GM23338 (cell line): ENCODE results near the gene ZNF280D. TPM values are rescaled to one million over a fixed set of nuclear protein-coding genes. Genes with fewer than 3 reads are reported as not detected.

ENCODE experiments used
- ATAC-seq: fragments of 200-7000 bp; cut with Tn5 transposase; 3 replicates; pipeline ENCODE4 v1.9.1; 2020
- DNase-seq: peaks from one replicate; pipeline ENCODE4 v3.0.0-alpha.2; 2015; ENCODE audit warnings: low spot score
- H2AFZ ChIP-seq: fragments of 200-600 bp; sonication (generic); 2 replicates; pipeline ENCODE4 v1.8.0; 2016; ENCODE audit warnings: antibody characterized with exemption, mild to moderate bottlenecking, moderate library complexity
- H3F3A ChIP-seq: fragments of 200-600 bp; sonication (generic); replicated peaks from 2 replicates; pipeline ENCODE4 v1.8.0; 2017; ENCODE audit warnings: antibody characterized with exemption, mixed run types, low read depth
- H3K27ac ChIP-seq: fragments of 200-600 bp; sonication (generic); 2 replicates; pipeline ENCODE4 v1.6.1; 2016; ENCODE audit warnings: low read depth
- H3K27me3 ChIP-seq: fragments of 200-600 bp; sonication (generic); 2 replicates; pipeline ENCODE4 v1.8.0; 2016; ENCODE audit warnings: mild to moderate bottlenecking, mixed run types, moderate library complexity; ENCODE audit not compliant: insufficient read depth
- H3K36me3 ChIP-seq: fragments of 200-600 bp; sonication (generic); 2 replicates; pipeline ENCODE4 v1.8.0; 2016; ENCODE audit warnings: mild to moderate bottlenecking; ENCODE audit not compliant: insufficient read depth
- H3K4me1 ChIP-seq: fragments of 200-600 bp; sonication (generic); 2 replicates; pipeline ENCODE4 v1.8.0; 2016; ENCODE audit warnings: mild to moderate bottlenecking, moderate library complexity; ENCODE audit not compliant: insufficient read depth
- H3K4me2 ChIP-seq: fragments of 200-600 bp; sonication (generic); 2 replicates; pipeline ENCODE4 v1.7.1; 2017; ENCODE audit warnings: mixed run types
- H3K4me3 ChIP-seq: fragments of 200-600 bp; sonication (generic); 2 replicates; pipeline ENCODE4 v1.6.1; 2016; ENCODE audit warnings: mixed run types
- H3K79me2 ChIP-seq: fragments of 200-600 bp; sonication (generic); replicated peaks from 2 replicates; pipeline ENCODE4 v1.8.0; 2017; ENCODE audit warnings: mild to moderate bottlenecking; ENCODE audit not compliant: insufficient read depth
- H3K9me2 ChIP-seq: fragments of 200-600 bp; sonication (generic); 2 replicates; pipeline ENCODE4 v1.8.0; 2017; ENCODE audit not compliant: insufficient read depth
- H4K20me1 ChIP-seq: fragments of 200-600 bp; sonication (generic); replicated peaks from 2 replicates; pipeline ENCODE4 v1.8.0; 2017; ENCODE audit warnings: mild to moderate bottlenecking; ENCODE audit not compliant: insufficient read depth
- H3K27ac Mint-ChIP-seq: 2 replicates; pipeline ENCODE4 v1.8.0; 2020; ENCODE audit warnings: inconsistent platforms, mild to moderate bottlenecking, moderate library complexity, mixed read lengths
- H3K27me3 Mint-ChIP-seq: 3 replicates; pipeline ENCODE4 v1.8.0; 2022; ENCODE audit warnings: low read depth, mild to moderate bottlenecking, moderate library complexity, mixed read lengths, inconsistent platforms; ENCODE audit not compliant: insufficient read depth, poor library complexity
- H3K36me3 Mint-ChIP-seq: 3 replicates; pipeline ENCODE4 v1.8.0; 2021; ENCODE audit warnings: low read depth, mild to moderate bottlenecking, inconsistent platforms, moderate library complexity, mixed read lengths
- H3K4me1 Mint-ChIP-seq: 3 replicates; pipeline ENCODE4 v1.8.0; 2020; ENCODE audit warnings: mild to moderate bottlenecking, inconsistent platforms, mixed read lengths
- H3K4me3 Mint-ChIP-seq: 3 replicates; pipeline ENCODE4 v1.8.0; 2021; ENCODE audit warnings: moderate library complexity, mild to moderate bottlenecking, inconsistent platforms, mixed read lengths
- H3K9me3 Mint-ChIP-seq: 3 replicates; pipeline ENCODE4 v1.8.0; 2020; ENCODE audit warnings: moderate library complexity, mild to moderate bottlenecking, inconsistent platforms, mixed read lengths
- CREB1 ChIP-seq: fragments of 250-450 bp; sonication (Bioruptor Pico); IDR thresholded peaks from 2 replicates; pipeline ENCODE4 v1.5.0; 2020; ENCODE audit warnings: low read depth, mild to moderate bottlenecking, moderate library complexity
- JUNB ChIP-seq: IDR thresholded peaks from one replicate; pipeline ENCODE4 v1.6.1; 2016; ENCODE audit warnings: antibody characterized with exemption; ENCODE audit not compliant: unreplicated experiment
- NANOG ChIP-seq: IDR thresholded peaks from 2 replicates; pipeline ENCODE4 v1.6.1; 2016; ENCODE audit warnings: antibody characterized with exemption, borderline replicate concordance
- STAT1 ChIP-seq: IDR thresholded peaks from one replicate; pipeline ENCODE4 v1.6.1; 2016; ENCODE audit warnings: antibody characterized with exemption; ENCODE audit not compliant: unreplicated experiment
- ZNF331 ChIP-seq: fragments of 250-450 bp; sonication (Bioruptor Pico); IDR thresholded peaks from 2 replicates; pipeline ENCODE4 v1.5.0; 2020; ENCODE audit warnings: low read depth, mild to moderate bottlenecking, moderate library complexity
- polyA plus RNA-seq: library from polyadenylated mRNA; unstranded; fragments of >200 nt; fragmentation: Nextera tagmentation; extraction: Ambion mirVana; gene quantifications from 2 replicates; pipeline ENCODE4 v1.2.1, GENCODE V29; 2016
- total RNA-seq: library from RNA; depleted of rRNA; stranded (reverse); fragments of >200 nt; shearing (Covaris generic); gene quantifications from 2 replicates; pipeline ENCODE4 v1.2.3, GENCODE V29; 2014
- TF ChIP-seq, protein P1 (sequence below): fragments of 250-450 bp; sonication (Bioruptor Pico); IDR thresholded peaks from 2 replicates; pipeline ENCODE4 v1.5.0; 2020; ENCODE audit warnings: mild to moderate bottlenecking, moderate library complexity
- TF ChIP-seq, protein P2 (sequence below): IDR thresholded peaks from one replicate; pipeline ENCODE4 v1.6.1; 2018; ENCODE audit warnings: antibody characterized with exemption; ENCODE audit not compliant: unreplicated experiment

ZNF280D gene
- total and polyA plus RNA-seq, 2 experiments from 2014 or later: 23.3 to 32.5 TPM

DNA sequence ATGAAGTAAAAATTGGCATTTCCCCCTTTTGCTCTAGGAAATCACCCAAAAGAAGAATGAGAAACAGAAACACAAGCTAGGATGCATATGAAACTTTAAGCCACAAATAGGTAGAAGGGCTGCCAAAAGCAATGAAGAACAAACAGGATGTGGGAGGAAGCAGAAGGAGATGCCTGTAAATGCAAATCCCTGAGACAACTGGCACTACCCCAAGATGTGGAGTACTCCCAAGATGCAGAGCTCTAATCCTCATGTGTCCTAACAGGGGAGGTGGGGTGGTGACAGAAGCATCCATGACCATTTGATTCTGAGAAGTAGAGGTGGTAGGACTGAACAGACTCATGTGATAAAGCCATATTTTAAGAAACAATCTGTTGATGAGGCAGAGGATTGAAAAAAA lies 31.9 kb upstream of the ZNF280D start (continued):
- TF ChIP-seq, protein P1, sequence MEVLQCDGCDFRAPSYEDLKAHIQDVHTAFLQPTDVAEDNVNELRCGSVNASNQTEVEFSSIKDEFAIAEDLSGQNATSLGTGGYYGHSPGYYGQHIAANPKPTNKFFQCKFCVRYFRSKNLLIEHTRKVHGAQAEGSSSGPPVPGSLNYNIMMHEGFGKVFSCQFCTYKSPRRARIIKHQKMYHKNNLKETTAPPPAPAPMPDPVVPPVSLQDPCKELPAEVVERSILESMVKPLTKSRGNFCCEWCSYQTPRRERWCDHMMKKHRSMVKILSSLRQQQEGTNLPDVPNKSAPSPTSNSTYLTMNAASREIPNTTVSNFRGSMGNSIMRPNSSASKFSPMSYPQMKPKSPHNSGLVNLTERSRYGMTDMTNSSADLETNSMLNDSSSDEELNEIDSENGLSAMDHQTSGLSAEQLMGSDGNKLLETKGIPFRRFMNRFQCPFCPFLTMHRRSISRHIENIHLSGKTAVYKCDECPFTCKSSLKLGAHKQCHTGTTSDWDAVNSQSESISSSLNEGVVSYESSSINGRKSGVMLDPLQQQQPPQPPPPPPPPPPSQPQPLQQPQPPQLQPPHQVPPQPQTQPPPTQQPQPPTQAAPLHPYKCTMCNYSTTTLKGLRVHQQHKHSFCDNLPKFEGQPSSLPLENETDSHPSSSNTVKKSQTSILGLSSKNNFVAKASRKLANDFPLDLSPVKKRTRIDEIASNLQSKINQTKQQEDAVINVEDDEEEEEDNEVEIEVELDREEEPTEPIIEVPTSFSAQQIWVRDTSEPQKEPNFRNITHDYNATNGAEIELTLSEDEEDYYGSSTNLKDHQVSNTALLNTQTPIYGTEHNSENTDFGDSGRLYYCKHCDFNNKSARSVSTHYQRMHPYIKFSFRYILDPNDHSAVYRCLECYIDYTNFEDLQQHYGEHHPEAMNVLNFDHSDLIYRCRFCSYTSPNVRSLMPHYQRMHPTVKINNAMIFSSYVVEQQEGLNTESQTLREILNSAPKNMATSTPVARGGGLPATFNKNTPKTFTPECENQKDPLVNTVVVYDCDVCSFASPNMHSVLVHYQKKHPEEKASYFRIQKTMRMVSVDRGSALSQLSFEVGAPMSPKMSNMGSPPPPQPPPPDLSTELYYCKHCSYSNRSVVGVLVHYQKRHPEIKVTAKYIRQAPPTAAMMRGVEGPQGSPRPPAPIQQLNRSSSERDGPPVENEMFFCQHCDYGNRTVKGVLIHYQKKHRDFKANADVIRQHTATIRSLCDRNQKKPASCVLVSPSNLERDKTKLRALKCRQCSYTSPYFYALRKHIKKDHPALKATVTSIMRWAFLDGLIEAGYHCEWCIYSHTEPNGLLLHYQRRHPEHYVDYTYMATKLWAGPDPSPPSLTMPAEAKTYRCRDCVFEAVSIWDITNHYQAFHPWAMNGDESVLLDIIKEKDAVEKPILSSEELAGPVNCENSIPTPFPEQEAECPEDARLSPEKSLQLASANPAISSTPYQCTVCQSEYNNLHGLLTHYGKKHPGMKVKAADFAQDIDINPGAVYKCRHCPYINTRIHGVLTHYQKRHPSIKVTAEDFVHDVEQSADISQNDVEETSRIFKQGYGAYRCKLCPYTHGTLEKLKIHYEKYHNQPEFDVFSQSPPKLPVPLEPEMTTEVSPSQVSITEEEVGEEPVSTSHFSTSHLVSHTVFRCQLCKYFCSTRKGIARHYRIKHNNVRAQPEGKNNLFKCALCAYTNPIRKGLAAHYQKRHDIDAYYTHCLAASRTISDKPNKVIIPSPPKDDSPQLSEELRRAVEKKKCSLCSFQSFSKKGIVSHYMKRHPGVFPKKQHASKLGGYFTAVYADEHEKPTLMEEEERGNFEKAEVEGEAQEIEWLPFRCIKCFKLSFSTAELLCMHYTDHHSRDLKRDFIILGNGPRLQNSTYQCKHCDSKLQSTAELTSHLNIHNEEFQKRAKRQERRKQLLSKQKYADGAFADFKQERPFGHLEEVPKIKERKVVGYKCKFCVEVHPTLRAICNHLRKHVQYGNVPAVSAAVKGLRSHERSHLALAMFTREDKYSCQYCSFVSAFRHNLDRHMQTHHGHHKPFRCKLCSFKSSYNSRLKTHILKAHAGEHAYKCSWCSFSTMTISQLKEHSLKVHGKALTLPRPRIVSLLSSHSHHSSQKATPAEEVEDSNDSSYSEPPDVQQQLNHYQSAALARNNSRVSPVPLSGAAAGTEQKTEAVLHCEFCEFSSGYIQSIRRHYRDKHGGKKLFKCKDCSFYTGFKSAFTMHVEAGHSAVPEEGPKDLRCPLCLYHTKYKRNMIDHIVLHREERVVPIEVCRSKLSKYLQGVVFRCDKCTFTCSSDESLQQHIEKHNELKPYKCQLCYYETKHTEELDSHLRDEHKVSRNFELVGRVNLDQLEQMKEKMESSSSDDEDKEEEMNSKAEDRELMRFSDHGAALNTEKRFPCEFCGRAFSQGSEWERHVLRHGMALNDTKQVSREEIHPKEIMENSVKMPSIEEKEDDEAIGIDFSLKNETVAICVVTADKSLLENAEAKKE (CRISPR knock-in tag): no peak
- TF ChIP-seq NANOG (no peak), ZNF331 (CRISPR knock-in tag) (no peak)

DNA sequence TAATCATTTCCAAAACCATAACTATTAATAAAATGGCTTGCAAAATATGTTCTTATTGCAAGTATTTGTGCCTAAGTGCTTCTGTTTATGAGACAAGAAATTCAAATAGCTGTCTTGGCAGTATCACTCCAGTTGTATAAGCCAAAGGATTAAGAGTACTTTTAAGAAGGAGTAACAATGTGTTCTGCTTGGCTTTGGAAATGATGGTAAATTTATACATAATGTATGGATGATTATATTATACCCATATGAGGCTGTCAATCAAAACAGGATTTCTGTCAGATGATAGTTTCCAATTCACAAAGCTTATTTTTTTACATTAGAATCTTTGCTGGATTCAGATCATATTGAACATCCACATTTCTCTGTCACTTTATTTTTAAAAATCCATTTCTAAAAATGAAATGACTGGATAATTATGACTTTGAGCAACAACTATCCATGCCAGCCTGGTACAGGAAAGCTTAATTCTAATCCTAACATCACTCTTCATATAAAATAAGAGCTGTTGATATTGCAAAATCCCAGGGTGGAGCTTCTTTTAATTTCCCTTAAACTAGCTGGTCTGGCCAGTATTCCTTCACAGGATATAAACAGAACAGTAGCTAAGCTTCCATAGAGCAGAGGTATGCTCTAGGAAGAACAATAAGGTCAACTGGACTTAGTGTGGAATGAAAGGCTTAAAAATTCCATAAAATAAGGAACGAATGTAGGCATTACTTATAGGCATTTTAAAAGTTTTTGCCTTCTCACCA lies 30.0 kb upstream of the ZNF280D start:
- H3K4me3 ChIP-seq: no peak overlapping the region
- H3K27me3 ChIP-seq: no peaks in the 10 kb centered on the region
- DNase-seq (no peak), ATAC-seq (no peak)
- no peak overlapping the region for H3K27ac ChIP-seq
- H3K79me2 ChIP-seq: no peaks in the 10 kb centered on the region
- no peaks in the 10 kb centered on the region for H3K4me1 ChIP-seq
- no peaks in the 10 kb centered on the region for H3F3A ChIP-seq
- no peaks in the 10 kb centered on the region for H3K36me3 ChIP-seq
- Mint-ChIP-seq H3K27ac (no peak overlapping the region), H3K4me1 (peaks cover 8% of the 10 kb centered on the region), H3K4me3 (no peak overlapping the region), H3K27me3 (no peaks in the 10 kb centered on the region), H3K36me3 (no peaks in the 10 kb centered on the region), H3K9me3 (no peaks in the 10 kb centered on the region)
- no peaks in the 10 kb centered on the region for H4K20me1 ChIP-seq
- no peak overlapping the region for H3K4me2 ChIP-seq
- H3K9me2 ChIP-seq: no peaks in the 10 kb centered on the region
- H2AFZ ChIP-seq: no peak overlapping the region
- TF ChIP-seq, protein P2, sequence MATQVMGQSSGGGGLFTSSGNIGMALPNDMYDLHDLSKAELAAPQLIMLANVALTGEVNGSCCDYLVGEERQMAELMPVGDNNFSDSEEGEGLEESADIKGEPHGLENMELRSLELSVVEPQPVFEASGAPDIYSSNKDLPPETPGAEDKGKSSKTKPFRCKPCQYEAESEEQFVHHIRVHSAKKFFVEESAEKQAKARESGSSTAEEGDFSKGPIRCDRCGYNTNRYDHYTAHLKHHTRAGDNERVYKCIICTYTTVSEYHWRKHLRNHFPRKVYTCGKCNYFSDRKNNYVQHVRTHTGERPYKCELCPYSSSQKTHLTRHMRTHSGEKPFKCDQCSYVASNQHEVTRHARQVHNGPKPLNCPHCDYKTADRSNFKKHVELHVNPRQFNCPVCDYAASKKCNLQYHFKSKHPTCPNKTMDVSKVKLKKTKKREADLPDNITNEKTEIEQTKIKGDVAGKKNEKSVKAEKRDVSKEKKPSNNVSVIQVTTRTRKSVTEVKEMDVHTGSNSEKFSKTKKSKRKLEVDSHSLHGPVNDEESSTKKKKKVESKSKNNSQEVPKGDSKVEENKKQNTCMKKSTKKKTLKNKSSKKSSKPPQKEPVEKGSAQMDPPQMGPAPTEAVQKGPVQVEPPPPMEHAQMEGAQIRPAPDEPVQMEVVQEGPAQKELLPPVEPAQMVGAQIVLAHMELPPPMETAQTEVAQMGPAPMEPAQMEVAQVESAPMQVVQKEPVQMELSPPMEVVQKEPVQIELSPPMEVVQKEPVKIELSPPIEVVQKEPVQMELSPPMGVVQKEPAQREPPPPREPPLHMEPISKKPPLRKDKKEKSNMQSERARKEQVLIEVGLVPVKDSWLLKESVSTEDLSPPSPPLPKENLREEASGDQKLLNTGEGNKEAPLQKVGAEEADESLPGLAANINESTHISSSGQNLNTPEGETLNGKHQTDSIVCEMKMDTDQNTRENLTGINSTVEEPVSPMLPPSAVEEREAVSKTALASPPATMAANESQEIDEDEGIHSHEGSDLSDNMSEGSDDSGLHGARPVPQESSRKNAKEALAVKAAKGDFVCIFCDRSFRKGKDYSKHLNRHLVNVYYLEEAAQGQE: no peak
- TF ChIP-seq STAT1 (no peak), JUNB (no peak), CREB1 (CRISPR knock-in tag) (no peak)
